ACC112 (cell line): ENCODE measurements around the gene TIMM44.
A peak's percentile ranks its signal among the peaks of the same experiment; 100 is the strongest.
"Not testable (repeated sequence)": the region's sequence is repeated elsewhere in the genome, so short reads cannot be mapped to it uniquely, and the experiment has no call there.

ENCODE experiments used
- H2AFZ ChIP-seq: fragments of 200-600 bp; sonication (generic); one replicate; pipeline ENCODE4 v1.6.0; 2017; ENCODE audit warnings: antibody characterized with exemption, low read length; ENCODE audit not compliant: unreplicated experiment
- H3K27ac ChIP-seq: fragments of 200-600 bp; sonication (generic); 2 replicates; pipeline ENCODE4 v1.5.1; 2014; ENCODE audit warnings: low read depth, mild to moderate bottlenecking, antibody characterized with exemption, low read length, moderate library complexity
- H3K27me3 ChIP-seq: fragments of 200-600 bp; sonication (generic); 2 replicates; pipeline ENCODE4 v1.6.1; 2014; ENCODE audit warnings: mild to moderate bottlenecking, antibody characterized with exemption, low read length, moderate library complexity, mixed read lengths; ENCODE audit not compliant: insufficient read depth
- H3K36me3 ChIP-seq: fragments of 200-600 bp; sonication (generic); 2 replicates; pipeline ENCODE4 v1.6.1; 2016; ENCODE audit warnings: mild to moderate bottlenecking, antibody characterized with exemption, low read length, moderate library complexity, mixed read lengths; ENCODE audit not compliant: insufficient read depth
- H3K4me1 ChIP-seq: fragments of 200-600 bp; sonication (generic); one replicate; pipeline ENCODE4 v1.6.1; 2016; ENCODE audit warnings: low read length, mixed read lengths; ENCODE audit not compliant: insufficient read depth, unreplicated experiment, control insufficient read depth
- H3K4me3 ChIP-seq: fragments of 200-600 bp; sonication (generic); 2 replicates; pipeline ENCODE4 v1.5.1; 2014; ENCODE audit warnings: mild to moderate bottlenecking, low read depth, low read length
- H3K79me2 ChIP-seq: fragments of 200-600 bp; sonication (generic); one replicate; pipeline ENCODE4 v1.6.0; 2016; ENCODE audit warnings: low read length; ENCODE audit not compliant: control insufficient read depth, unreplicated experiment, insufficient read depth

TIMM44 gene

GRCh38 chr19:7894612-7895309 lies 48.7 kb downstream of the TIMM44 start:
- H3K27ac ChIP-seq, result no peak overlapping the region
- no peaks in the 10 kb centered on the region for H3K36me3 ChIP-seq
- no peak overlapping the region for H2AFZ ChIP-seq
- no peaks in the 10 kb centered on the region for H3K27me3 ChIP-seq
- H3K4me1 ChIP-seq, result no peaks in the 10 kb centered on the region
- H3K4me3 ChIP-seq, result no peak overlapping the region
- H3K79me2 ChIP-seq, result peaks cover 3% of the 10 kb centered on the region

GRCh38 chr19:7893362-7894101 lies 49.9 kb downstream of the TIMM44 start:
- not testable (repeated sequence) for H2AFZ ChIP-seq, H3K36me3 ChIP-seq, H3K27me3 ChIP-seq, H3K79me2 ChIP-seq, H3K4me3 ChIP-seq, H3K27ac ChIP-seq, H3K4me1 ChIP-seq

- Histone ChIP-seq H2AFZ (peak overlapping the region; percentile 23), H3K27me3 (no peaks in the 10 kb centered on the region), H3K36me3 (no peaks in the 10 kb centered on the region), H3K4me3 (peak overlapping the region; percentile 92), H3K27ac (no peak overlapping the region), H3K4me1 (no peaks in the 10 kb centered on the region), H3K79me2 (peaks cover 3% of the 10 kb centered on the region)
Measured at GRCh38 chr19:7888826-7889217, 54.6 kb downstream of the TIMM44 start.

GRCh38 chr19:7888145-7888825 lies 55.2 kb downstream of the TIMM44 start, which contains the start of gene LRRC8E:
Gene LRRC8E (plus strand): TSS chr19:7888510. CDS start chr19:7895604, 7,094 bp downstream.
- no peak within 1 kb of the TSS for H3K27ac ChIP-seq
- H3K27me3 ChIP-seq, result no peaks in the 10 kb centered on the region
- H3K36me3 ChIP-seq, result no peaks in the 10 kb centered on the region
- peak within 1 kb of the TSS; percentile 92 for H3K4me3 ChIP-seq
- H2AFZ ChIP-seq, result peak within 1 kb of the TSS; percentile 23
- H3K4me1 ChIP-seq, result no peaks in the 10 kb centered on the region
- H3K79me2 ChIP-seq, result peaks cover 3% of the 10 kb centered on the region

- no peak overlapping the region for H2AFZ ChIP-seq
- H3K4me3 ChIP-seq, result peak overlapping the region; percentile 92; the same call in 1 of the 2 replicates
- no peaks in the 10 kb centered on the region for H3K4me1 ChIP-seq
Measured at GRCh38 chr19:7887408-7888144, 55.9 kb downstream of the TIMM44 start.

GRCh38 chr19:7885818-7886217 lies 57.6 kb downstream of the TIMM44 start:
- H3K27ac ChIP-seq, result no peak overlapping the region
- H3K27me3 ChIP-seq, result no peaks in the 10 kb centered on the region
- H2AFZ ChIP-seq, result no peak overlapping the region
- no peak overlapping the region for H3K4me3 ChIP-seq
- no peaks in the 10 kb centered on the region for H3K36me3 ChIP-seq
- H3K79me2 ChIP-seq, result peaks cover 3% of the 10 kb centered on the region
- no peaks in the 10 kb centered on the region for H3K4me1 ChIP-seq

More at GRCh38 chr19:7887408-7888144, 55.9 kb downstream of the TIMM44 start:
- no peaks in the 10 kb centered on the region for H3K36me3 ChIP-seq
- H3K27me3 ChIP-seq, result no peaks in the 10 kb centered on the region
- no peak overlapping the region for H3K27ac ChIP-seq
- peaks cover 3% of the 10 kb centered on the region for H3K79me2 ChIP-seq

- Histone ChIP-seq H3K4me3 (no peak overlapping the region), H3K4me1 (no peaks in the 10 kb centered on the region), H3K27ac (no peak overlapping the region), H3K79me2 (no peaks in the 10 kb centered on the region), H2AFZ (no peak overlapping the region), H3K27me3 (no peaks in the 10 kb centered on the region), H3K36me3 (no peaks in the 10 kb centered on the region)
Measured at GRCh38 chr19:7883796-7884570, 59.5 kb downstream of the TIMM44 start.

- Histone ChIP-seq H3K27me3 (no peaks in the 10 kb centered on the region), H3K4me1 (no peaks in the 10 kb centered on the region), H3K27ac (no peak overlapping the region), H2AFZ (no peak overlapping the region), H3K36me3 (no peaks in the 10 kb centered on the region), H3K4me3 (no peak overlapping the region), H3K79me2 (no peaks in the 10 kb centered on the region)
Measured at GRCh38 chr19:7883105-7883504, 60.4 kb downstream of the TIMM44 start.

GRCh38 chr19:7881910-7882309 lies 61.6 kb downstream of the TIMM44 start:
- H3K79me2 ChIP-seq, result no peaks in the 10 kb centered on the region
- H2AFZ ChIP-seq, result no peak overlapping the region
- H3K4me1 ChIP-seq, result no peaks in the 10 kb centered on the region
- H3K27ac ChIP-seq, result no peak overlapping the region
- no peaks in the 10 kb centered on the region for H3K27me3 ChIP-seq
- H3K4me3 ChIP-seq, result no peak overlapping the region
- H3K36me3 ChIP-seq, result no peaks in the 10 kb centered on the region

GRCh38 chr19:7879836-7880235 lies 63.6 kb downstream of the TIMM44 start:
- Histone ChIP-seq H3K4me1 (no peaks in the 10 kb centered on the region), H3K36me3 (no peaks in the 10 kb centered on the region), H3K27ac (no peak overlapping the region), H3K4me3 (no peak overlapping the region), H3K27me3 (peaks cover 2% of the 10 kb centered on the region), H2AFZ (no peak overlapping the region), H3K79me2 (no peaks in the 10 kb centered on the region)
